Measurements from ENCODE around the gene PTPRN2.
"Not testable (repeated sequence)": the region's sequence is repeated elsewhere in the genome, so short reads cannot be mapped to it uniquely, and the experiment has no call there.

The PTPRN2 gene

DNA sequence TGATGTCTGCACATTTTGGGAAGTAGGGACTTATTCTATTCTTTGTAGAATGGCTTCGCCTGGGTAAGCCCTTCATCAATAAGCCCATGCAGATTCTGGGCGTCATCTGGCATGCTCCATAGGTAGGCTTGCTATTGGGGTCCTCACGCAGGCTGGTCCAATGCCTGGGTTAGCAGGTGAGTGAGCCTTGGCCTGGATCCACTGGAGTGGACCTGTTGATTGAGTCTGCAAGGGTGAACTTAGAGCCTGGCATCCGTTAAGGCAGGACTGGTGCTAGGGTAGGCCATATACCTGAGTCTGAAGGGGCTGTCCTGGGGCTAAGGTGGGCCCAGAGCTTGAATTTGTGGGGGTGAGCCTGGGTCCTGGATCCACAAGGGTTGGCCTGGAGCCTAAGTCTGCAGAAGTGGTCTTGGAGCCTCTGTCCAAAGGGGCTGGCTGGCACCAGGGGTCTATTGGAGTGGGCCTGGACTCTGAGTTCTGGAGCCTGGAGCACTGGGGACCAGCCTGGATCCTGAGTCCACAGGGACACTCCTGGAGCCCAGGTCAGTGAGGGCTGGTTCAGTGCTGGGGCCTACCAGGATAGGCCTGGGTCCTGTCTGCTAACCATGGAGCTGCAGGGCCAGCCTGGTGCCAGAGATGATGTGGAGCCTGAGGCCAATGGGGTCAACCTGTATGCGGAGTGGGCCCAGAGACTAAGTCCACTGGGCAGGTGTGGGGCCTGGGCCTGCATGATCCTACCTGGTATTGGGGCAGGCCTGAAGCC lies 297.7 kb downstream of the PTPRN2 start:
- no peak for DNase-seq

DNA sequence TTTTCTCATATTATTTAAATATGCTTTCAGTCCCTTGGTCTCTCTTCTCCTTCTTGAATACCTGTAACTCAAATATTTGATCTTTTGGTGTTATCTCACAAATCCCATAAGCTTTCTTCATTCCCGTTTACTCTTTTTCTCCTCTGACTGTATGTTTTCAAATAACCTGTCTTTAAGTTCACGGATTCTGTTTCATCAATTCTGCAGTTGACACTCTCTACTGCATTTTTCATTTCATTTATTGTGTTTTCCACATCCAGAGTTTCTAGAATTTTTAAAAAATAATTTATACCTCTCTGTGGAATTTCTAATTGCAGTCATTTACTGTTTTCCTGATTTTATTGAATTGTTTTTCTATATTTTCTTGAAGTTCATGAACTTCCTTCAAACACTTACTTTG lies 298.4 kb downstream of the PTPRN2 start:
- DNase-seq, result no peak

DNA sequence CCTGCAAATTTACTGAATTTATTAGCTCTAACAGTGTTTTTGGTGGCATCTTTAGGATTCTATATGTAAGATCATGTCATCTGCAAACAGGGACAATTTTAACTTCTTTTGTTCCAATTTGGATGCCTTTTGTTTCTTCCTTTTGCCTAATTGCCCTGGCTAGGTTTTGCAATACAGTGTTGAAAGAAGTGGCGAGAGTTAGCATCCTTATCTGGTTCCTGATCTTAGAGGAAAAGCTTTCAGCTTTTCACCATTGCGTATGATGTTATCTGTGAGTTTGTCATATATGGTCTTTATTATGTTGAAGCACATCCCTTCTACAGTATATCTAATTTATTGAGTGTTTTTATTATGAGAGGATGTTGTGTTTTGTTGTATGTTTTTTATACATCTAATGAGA lies 301.4 kb downstream of the PTPRN2 start:
- DNase-seq, result no peak

DNA sequence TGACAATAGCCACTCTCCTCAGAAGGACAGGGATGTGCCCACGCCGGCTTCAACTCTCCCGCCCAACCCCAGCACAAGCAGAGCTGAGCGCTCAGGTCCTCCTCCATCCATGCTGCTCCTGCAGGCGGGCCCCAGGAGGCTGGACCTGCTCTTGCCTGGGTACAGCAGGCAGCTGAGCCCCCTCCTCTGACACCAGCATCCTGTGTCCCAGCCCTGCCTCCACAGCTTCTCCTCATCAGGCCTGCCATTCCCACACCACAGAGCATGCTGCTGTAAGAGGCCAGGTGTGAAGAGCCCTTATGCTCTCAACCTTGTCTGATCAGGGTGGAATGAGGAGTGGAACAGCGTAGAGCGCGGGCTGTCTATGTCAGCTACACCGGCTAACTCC lies 302.2 kb downstream of the PTPRN2 start:
- no peak for DNase-seq

DNA sequence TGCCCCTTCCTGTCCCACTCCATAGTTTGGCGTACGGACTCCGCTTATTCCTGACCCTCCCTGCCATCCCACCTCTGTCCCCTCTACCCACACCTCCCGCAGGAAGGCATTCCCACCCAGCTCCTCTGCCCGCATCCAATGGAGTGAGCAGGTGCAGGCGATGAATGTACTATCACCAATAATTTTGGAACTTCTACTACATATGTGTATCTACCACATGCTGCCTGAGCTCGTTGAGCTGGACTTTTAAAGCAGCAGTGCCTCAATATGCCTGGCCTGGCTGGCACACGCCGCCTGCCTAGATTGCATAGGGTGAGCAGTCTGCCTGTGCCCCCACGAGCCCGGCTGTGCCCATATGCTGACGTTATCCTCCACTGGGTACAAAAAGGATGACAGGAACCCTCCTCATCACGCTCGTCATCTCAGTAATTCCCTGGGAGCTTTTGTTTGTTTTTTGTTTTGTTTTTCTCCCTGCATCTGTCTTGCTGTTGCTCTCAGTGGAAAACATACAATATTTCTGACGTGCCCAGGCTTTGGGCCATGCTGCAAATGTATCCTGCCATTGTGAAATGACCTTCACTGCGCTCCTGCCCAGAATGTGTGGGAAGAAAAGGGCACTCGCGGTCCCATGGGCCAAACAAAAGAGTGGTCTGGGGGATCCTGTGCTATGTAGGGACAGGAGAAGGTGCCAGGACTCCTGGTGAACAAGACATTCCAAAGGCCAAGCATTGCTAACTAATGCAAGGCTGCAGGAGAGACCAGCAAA lies 302.8 kb downstream of the PTPRN2 start:
- no peak for DNase-seq

DNA sequence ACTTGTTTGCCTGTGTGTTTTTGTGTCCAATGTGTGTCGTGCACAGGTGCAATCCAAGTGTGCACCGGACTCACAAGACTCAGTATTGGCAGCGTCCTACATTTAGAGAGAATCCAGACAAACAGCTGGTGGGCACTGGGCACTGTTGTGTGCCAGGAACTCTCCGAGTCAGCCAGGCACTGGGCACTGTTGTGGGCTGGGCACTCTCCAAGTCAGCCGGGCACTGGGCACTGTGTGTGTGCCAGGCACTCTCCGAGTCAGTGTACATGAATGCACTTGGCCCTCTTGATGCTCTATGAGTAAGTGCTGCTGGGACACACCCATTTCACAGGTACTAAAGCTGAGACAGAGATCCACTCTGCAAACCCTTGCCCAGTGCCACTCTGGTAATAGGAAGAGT lies 303.5 kb downstream of the PTPRN2 start:
- DNase-seq, result no peak

DNA sequence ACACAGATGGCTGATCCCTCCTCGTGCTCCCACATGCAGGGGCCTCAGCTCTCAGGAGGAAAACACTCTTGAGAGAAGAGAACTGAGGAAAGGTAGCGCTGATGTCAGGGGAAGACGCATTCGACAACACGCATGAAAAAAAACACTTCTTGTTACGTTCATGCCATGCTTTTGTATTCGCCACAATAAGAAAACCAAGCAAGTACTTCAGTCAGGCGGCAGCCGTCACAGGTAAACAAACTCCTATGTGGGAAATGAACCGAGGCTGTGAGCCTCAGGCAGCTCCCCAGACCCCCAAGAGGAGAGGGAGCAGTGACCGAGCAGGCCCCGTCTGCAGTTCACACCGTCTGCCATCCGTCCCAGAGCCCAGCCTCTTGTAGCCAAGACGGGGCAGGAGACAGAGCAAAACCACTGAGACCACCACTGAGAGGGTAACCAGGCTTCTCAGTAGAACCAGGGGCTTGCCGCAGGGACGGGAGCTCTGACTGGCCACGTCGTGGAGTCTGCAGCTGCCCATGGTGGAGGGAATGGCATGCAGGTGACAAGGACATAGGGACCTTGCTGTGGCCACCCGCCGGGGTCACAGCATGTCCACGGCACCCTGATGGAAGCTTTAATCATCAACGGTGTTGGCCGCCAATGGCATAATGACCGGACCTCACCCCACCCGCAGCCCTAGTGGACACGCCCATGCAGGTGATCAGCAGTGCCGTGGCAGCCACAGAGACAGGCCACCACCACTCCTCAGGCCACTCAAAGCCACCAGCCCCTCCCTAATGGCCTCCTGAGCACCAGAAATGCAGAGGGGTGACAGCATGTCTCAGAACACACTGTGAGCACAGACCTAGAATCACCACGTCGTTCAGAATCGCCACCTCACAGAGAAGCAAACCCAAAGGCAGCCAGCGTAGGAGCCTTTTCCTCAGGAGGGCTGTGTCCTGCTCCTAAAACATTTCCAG lies 304.3 kb downstream of the PTPRN2 start:
- DNase-seq, result no peak

DNA sequence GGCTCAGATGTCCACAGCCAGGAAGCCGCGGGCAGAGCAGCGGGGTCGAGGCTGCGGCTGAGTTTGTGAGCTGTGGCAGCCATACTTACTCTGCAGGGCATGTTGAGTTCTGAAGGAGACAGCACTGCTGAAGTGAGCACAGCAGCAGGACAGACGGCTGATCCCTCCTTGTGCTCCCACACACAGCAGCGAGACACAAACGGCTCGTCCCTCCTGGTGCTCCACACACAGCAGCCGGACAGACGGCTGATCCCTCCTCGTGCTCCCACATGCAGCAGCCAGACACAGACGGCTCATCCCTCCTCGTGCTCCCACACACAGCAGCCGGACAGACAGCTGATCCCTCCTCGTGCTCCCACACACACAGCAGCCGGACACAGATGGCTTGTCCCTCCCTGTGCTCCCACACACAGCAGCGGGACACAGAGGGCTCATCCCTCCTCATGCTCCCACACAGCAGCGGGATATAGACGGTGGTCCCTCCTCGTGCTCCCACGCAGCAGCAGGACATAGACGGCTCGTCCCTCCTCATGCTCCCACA lies 305.1 kb downstream of the PTPRN2 start:
- DNase-seq, result no peak

DNA sequence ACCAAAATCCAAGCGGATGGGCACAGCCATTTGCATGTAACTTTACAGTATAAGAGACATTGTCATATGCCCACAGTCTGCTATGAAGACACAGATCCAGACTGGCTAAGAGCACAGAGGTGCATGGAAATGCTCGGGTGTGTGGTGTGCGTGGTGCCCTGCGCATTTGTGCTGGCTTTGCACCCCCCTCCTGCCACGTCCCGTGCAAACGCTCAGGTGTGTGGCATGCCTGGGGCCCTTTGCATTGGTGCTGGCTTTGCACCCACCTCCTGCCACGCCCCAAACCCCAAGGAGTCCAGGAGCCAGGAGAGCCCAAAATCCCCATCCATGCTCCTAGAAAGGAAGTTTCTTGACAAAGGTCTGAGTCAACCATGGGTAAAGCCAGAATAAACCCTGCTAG lies 306.2 kb downstream of the PTPRN2 start:
- no peak for DNase-seq

DNA sequence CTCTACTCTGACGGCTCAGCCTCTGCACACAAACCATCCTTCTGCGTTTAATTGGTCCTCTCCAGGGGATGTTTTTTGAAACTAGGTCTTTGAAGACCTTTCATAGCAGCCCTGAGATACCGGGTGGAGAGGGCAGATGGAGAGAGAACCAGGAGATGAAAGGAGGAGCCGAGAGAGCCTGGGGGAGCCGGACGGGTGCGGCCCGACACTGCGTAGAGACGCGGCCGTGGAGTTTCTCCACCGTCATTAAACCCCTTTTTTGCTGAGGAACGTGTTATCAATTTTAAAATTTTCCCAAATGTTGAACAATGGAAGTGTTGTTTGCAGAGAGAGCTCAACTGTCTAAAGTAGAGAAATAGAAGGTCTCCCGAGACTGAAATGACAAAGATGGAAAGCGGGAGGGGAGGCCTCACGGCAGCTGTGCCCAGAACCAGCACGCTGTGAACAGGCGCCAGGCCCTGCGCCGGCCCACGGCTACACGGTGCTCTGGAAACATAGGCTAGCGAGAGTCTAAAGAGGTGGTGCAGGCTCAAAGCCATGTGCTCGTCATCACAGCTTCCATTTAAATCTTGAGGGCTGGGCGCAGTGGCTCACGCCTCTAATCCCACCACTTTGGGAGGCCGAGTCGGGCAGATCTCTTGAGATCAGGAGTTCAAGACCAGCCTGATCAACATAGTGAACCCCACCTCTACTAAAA lies 307.0 kb downstream of the PTPRN2 start:
- DNase-seq, result no peak

DNA sequence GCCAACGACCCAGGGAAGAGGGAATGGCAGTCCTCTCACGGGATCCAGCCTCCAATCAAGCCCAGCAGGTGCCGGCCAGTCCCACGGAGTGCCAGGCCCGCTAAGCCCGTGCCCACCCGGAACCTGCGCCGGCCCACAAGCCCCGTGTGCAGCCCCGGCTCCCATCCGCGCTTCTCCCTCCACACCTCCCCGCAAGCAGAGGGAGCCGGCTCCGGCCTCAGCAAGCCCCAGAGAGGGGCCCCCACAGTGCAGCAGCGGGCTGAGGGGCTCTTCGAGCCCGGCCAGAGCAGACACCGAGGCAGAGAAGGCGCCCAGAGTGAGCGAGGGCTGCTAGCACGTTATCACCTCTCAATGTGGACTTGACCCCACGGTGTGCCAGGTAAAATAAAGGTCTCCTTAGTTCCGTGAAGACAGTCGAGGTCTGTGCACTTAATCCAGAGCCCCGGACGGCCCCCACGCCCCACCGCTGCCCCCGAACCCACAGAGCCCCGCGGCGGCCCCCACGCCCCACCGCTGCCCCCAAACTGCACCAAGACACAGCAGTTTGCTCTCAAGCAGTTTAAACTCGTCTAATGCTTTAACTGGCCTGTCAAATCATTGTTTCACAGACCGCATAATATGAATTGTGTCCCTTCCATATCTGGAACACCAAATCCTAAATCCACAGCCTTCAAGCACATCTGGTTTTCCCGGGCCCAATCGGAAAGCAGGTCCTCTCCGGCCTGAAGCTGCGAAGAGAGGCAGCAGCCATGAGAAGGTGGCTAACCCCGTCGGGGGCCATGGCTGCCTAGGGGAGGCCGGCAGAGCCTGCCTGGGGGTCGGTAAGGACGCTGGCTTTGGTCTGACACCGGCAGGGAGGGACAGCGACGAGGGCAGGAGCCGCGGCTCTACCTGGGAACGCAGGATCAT lies 307.8 kb downstream of the PTPRN2 start:
- no peak for DNase-seq

DNA sequence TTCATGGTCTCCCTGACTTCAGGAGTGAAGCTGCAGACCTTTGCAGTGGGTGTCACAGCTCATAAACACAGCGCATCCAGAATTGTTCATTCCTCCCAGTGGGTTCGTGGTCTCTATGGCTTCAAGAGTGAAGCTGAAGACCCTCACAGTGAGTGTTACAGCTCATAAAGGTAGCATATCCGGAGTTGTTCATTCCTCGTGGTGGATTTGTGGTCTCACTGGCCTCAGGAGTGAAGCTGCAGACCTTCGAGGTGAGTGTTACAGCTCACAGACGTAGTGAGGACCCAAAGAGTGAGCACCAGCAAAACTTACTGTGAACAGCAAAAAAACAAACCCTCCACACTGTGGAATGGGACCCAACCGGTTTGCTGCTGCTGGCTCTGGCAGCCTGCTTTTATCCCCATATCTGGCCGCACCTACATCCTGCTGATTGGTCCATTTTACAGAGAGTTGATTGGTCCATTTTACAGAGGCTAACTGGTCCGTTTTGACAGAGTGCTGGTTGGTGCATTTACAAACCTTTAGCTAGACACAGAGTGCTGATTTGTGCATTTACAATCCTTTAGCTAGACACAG lies 308.8 kb downstream of the PTPRN2 start:
- no peak for DNase-seq

DNA sequence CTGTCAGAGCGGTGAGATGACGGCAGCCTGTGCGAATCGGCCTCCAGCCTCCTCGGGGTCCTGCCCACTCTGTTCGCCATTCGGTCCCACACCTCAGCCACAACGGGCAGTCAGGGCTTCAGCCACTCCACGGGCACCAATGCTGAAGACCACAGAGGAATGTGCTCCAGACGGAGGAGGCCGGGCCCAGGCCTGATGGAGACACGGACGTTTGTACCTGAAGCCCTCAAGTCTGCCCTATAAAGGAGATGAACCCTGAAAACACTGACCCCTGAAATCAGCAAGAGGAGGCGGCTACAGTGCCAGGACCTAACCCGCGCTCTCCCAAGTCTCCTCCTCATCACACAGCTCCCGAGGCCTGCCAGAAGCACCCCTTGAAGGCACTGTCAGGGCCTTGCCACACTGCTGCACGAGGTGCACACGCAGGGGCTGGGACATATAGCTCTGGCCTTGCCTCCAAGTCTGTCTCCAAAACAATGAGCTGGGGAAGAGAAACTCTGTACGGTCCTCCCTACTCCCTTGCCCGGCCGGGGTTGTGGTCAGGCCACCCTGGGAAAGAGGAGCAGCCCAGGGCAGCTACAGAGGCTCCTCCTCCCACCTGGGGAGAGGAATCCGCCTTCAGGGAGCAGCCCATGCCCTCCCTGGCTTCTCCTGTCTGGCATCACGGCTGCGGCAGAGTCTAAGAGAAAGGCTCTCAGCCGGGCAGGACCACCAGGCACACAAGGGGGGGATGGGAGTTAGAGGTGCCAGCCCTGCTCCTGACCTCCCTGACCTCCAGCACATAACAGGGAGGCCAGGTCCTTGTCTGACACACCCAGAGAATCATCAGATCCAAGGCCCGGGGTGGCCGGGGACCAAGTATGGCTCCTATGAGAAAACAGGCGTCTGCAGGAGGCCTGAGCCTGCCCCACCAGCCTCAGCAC lies 310.1 kb downstream of the PTPRN2 start:
- no peak for DNase-seq

DNA sequence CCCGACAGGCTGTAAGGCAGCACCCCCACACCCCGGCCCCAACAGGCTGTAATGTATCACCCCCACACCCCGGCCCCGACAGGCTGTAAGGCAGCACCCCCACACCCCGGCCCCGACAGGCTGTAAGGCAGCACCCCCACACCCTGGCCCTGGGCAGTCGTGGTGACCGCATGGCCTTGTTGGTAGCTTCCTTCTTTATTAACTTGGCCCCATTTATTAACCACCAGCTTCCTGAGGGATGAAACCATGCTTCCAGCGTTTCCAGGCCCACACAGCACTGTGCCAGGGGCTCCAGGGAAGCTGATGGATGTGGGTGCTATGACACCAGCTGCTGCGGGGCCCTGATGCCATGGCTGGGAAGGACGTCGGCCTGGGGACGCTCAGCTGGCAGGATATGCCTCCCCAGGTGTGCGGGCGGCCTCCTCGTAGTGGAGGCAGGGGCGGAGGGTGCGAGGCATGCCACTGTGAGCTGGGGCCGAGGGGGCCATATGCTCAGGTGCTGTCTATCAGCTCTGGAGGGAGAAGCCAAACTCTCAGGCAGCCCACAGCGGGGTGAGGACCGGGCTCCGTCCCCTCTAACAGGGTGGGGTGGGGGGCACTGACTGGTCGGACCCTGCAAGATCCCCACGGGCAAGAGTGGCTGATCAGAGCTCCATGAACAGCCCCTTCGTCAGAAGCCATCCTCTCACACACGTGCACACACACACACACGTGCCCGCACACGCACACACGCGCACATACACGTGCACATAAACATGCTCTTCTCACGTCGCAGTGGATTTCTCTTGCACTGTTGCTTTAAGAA lies 311.0 kb downstream of the PTPRN2 start:
- no peak for DNase-seq

DNA sequence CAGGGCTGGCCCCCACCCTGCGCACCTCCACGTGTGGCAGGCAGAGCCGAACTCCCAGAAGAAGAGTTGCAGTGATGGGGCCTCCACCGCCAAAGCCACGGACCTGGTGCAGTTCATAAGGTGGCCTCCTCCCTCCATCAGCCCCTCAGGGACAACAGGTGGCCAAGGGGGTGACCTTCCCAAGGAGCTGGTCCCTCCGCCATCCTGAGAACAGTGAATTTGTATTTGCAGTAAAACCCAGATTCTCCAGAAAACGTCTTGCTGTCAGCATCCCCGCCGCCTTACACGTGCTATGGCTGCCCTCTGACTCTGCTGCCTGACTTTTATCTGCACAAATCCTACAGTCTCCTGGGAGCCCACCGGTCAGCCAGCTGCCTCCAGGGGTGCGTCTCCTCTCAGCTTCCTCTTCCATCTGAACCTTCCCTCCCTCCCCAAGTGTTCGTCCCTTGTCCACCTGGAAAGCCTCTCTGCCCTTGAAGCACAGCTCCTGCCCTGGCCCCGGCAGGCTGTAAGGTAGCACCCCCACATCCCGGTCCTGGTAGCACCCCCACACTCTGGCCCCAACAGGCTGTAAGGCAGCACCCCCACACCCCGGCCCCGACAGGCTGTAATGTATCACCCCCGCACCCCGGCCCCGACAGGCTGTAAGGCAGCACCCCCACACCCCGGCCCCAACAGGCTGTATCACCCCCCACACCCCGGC lies 311.8 kb downstream of the PTPRN2 start:
- no peak for DNase-seq

DNA sequence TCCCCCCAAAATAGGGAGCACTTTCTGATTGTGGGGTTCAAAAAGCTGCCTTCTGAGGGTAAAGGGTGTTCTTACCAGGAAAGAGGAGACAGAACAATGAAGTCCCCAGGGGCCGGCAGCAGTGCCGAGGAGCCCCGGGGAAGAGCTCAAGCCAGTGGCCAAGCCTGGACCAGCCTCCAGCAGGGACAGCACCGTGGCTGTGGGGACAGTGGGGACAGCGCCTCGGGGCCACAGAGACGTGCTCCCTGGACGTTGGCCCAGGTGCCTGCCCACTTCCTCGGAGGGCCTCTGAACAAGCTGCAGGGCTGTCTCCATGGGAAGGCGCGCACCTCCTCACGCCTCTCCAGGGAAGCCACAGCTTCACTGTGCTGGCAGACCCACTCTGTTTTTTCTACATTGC lies 312.6 kb downstream of the PTPRN2 start:
- no peak for DNase-seq

DNA sequence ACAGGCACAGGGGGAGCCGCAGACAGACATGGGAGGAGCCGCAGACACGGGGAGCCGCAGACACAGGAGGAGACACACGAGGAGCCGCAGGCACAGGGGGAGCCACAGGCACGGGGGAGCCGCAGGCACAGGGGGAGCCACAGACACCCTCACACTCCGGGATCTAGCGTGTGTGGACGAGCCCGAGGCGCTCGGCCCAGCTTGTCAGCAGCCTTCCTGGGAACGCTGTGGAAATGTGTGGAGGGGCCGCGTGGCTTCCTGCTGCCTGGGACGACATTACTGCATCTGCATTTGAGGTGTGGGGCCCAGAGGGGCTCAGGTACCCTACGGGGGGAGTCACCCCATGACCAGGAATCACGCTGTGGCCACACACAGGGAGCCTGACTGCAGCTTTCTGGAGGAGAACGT lies 313.2 kb downstream of the PTPRN2 start:
- no peak for DNase-seq

DNA sequence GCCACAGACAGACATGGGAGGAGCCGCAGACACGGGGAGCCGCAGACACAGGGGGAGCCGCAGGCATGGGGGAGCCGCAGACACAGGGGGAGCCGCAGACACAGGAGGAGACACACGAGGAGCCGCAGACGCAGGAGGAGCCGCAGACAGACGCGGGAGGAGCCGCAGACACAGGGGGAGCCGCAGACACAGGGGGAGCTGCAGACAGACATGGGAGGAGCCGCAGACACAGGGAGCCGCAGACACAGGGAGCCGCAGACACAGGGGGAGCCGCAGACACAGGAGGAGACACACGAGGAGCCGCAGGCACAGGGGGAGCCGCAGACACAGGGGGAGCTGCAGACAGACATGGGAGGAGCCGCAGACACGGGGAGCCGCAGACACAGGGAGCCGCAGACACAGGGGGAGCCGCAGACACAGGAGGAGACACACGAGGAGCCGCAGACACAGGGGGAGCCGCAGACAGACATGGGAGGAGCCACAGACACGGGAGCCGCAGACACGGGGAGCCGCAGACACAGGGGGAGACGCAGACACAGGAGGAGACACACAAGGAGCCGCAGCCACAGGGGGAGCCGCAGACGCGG lies 313.8 kb downstream of the PTPRN2 start:
- not testable (repeated sequence) for DNase-seq

All from inflammatory macrophage (primary cell).